Stimulated activated CD4-positive, alpha-beta T cell treated with anti-CD3 and anti-CD28 coated beads, TNF-alpha, amount 100 ng/mL, for 48 hours (primary cell): ENCODE results near the gene RAD52.

ENCODE experiments used
- DNase-seq, 3 donors: peaks; one replicate each; pipeline ENCODE4 v3.0.0-alpha.2; 2020; ENCODE audit warnings: low read depth in 3 of 3

The RAD52 gene

DNA sequence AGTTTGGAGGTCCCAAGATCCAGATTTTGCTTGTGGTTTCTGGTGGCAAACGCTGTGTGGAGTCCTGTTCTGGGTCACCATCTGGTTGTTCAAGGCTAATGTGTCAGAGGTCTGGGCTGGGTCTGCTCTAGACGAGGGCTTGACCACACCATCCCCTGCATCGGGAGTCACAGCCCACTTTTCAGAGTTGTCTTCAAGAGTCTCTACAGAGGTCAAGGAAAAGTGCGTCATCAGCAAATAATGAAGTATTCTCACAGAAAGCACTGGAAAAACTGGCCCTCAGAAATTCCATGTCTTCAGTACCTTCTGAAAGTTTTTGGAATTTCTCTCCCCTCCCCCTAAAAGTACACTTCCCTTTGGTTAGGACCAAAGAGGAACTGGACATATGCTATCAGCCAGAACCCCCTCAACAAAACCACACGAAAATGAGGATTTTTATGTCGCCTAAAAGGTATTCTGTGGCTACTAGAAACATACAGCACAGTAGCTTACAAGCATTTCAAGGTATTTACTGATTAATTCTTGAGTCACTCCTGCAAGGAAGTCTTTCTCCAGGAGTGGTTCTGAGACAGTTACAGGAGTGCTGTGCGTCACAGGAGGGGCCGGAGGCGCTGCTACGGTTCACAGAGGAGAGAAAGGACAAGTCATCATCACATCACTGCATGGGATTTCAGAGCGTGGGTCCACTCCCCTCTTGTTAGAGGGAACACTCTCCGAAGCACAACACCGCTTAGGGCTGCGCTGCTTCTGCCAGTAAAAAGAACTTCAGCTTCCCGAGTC lies 35.4 kb downstream of the RAD52 start:
- DNase-seq: no peak

DNA sequence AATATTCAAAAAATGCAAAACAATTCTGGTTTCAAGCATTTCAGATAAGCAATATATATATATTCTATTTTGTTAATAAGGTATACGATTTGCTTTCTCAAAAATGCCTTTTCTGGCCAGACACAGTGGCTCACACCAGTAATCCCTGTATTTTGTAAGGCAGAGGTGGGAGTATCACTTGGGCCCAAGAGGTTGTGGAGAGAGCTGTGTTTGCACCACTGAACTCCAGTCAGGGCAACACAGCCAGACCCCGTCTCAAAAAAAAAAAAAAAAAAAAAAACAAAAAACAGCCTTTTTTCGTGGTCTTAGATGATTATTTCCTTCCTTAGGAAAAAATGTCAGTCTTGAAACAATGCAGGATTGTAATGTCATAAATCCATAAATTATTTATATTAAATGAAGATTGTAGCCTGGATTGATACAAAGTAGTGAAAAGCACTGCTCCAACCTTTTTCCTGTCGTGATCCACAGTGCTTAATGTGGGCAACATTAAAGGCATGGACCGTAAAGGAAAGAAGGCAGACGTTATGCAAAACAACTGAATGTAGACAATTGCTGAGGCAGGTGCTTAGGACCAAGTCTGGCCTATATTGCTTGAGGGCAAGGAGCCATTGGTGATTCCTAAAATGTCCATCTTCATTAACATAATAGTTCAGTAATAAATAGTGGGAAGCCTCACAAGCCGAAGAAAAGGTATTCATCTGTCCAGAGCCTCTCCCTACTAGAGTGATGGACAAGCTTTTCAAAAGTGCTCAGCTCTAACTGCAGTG lies 36.8 kb downstream of the RAD52 start:
- DNase-seq: no peak

DNA sequence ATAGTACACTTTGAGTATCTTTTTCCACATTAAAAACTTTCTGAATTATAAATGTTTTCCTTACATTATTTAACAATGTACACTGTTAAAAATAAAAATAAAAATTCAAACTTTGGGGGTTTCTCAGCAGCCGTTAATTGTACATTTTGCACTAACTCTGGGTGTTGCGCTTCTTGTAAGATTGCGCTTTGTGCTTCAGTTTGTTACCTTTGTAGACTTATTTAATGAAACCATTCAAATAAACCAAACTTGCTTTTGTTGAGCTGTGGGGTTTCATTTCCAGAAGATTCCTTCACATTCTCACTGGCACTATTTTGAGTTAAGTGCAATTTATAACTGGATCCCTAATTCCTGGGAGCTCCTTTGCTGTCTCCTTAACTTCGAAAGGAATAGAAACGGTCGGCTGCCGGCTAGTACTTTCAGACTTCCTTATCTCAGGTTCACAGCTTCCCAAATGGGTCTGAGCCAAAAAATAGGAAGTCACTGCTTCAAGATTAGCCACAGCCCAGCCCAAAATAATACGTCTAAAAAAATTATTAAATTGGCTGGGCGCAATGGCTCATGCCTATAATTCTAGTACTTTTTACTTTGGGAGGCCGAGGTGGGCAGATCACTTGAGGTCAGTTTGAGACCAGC lies 38.2 kb downstream of the RAD52 start:
- DNase-seq: no peak

DNA sequence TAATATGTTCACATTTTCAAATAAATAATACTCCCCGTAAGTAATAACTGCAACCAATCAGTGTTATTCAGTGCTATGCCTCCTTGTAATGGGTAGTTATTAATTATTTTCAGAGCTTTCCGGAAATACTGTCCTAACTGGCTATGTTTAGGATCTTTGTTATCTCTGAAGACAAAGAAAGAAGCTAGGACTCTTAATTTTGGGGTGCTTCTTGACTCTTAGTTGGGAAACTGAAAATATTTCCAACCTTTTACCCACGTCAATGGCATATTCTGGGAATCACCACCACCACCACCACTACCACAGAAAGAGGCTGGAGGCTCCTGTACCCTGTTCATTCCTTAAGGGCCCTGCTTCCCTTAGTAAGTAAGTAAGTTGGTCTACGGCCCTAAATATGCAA lies 39.1 kb downstream of the RAD52 start:
- no peak for DNase-seq

DNA sequence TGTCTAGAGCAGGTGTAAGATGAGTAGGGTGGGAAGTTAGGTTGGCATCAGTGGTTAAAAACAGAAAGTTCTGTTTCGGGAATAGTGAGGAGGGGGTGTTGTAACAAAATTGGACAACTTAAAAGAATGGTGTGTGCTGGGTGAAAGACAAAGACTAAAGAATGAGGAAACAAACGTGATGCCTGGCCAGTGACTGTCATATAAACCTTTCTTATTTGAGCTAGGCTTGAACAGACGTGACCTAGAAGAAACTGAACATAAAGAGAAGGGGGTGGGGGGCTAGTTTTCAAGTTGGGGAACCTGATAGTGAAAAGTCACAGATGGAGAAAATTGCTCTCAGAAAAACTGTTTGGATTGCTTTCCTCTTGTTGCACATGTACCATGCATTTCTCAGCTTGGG lies 39.6 kb downstream of the RAD52 start:
- no peak for DNase-seq

DNA sequence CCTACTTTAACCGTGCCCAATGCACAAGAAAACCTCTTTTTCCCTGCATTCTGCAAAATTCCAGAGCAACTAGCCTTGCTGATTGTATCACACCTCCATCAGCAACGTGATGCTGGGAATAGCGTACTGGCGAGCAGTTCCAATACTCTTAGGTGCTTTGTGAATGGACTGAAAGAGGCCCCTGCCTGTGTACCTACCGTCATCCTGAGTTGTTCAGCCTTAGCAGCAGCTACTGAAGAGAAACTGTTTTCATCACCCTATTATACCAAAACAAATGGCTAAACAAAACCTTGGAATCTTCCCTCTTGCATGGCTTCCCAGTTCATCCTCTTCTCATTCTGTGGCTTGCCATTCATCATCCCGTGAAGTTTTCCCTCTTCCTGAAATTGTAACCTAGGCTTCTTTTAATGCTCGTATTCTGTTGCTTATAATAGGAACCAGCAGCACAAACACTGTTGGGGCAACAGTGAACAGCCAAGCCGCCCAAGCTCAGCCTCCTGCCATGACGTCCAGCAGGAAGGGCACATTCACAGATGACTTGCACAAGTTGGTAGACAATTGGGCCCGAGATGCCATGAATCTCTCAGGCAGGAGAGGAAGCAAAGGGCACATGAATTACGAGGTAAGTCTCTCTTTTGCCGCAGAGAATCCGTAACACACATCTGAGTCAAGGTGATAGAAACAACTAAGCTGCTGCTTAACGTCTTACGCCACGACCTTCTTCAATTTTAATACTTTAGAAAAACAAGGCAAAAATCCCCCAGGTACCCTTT lies 41.9 kb downstream of the RAD52 start:
- no peak for DNase-seq

DNA sequence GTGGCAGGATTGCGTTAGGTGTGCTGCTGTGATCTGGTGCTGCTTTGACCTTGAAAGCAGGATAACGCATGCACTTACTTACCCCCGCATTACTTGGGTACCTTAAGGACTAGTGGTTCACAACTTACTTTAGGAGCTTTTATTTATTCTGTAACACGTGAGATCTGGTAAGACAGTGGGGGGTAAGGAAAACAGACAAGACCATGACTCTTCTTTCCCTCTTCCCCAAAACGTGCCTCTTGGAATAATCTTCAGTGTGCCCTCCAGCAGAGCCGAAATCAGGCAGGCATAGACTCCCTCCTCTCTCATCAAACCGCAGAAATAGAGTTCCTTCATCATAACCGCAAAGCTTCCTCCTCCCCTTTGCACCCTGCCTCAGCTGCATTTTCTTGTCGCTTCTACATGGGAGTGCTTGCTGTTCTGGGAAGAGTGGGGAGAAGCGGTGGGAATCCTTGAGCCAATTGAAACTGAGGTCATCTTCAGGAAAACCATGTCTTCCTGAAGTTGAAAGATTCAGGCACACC lies 43.4 kb downstream of the RAD52 start:
- DNase-seq: no peak

DNA sequence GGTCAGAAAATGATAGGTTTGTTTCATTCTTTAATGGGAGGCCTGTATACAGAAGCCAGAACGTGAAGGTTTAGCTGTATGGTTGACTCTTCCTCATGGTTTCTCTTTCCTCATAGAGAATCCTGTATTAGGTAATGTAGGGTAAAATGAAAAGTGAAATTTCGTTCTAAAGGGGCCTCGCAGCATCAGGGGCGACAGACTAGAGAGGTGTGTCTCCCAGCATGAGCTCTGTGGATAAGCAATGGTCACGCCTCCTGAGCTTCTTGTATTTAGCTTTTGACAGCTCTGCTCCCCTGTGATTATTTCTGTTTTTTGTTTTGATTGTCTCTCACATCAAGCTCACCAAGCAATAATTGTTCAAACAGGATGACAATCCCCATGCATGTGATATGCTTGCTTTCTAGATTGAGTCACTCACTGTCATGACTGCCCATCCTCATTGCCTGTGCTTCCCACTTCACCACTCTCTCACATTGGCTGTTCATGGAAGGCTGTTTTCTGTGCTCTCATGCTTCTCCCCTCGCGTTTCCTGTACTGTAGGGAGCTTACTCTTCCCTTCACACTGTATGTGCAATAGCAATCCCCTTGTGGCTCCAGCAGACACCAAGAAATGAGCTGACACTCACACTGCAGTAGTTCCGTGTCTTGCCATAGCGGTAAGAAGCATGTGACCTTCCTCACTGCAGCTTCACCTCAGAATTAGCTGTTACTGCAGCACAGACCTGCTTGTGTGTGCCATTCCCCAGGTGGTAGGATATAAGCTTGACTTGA lies 44.0 kb downstream of the RAD52 start:
- DNase-seq: no peak

DNA sequence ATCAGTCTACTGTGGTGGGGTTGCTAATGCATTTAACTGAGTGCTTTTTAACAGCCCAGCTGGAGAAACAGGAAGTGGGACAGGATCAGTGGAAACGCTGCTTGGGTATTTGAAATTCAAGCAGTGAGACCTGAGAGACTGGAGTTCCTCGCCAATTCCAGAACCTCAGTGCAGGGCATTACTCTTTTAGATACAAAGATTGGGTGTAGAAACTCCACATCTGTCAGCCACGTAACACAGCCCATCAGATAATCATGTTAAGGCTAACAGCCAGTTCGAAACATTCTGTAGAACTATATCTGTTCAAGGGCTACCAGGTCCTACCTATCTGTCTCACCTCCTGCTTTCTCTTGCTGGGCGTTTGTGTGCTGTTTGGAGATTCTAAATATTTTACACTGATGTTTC lies 45.5 kb downstream of the RAD52 start:
- DNase-seq: no peak

DNA sequence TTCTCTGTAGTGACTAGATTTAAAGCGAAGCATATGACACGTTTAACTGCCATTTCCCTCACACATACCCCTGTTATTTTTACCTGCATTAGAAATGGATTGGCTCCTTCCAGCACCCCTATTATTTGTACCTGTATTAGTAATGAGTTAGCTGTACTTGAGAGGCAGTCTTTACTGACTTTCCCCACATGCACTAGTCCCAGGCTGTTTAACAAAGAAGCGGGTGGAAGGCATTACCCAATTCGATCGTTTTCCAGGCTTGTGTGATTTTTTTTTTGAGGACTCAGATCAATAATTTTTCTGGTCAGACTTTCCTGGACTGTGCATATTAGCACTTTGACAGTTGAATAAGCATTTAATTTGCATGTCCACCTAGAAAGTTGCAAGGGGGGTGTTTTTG lies 46.4 kb downstream of the RAD52 start:
- no peak for DNase-seq

DNA sequence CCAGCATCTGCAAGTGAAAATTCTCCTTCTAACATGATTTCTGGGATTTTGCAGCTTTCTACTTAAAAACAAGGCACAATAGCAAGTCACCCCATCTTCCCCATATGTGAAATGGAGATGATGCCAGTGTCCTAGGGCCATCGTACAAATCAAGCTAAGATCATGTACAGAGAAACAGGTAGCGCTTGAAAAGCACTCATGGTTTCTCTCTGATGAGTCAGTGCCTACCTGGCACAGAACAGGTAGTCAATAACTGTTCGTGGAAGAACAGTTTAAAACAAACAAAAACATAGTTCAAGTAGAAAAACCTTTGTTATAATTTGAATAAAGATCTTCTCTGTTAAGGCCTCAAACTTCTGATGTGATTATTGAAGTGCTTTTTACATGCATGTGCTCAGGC lies 46.9 kb downstream of the RAD52 start:
- no peak for DNase-seq

DNA sequence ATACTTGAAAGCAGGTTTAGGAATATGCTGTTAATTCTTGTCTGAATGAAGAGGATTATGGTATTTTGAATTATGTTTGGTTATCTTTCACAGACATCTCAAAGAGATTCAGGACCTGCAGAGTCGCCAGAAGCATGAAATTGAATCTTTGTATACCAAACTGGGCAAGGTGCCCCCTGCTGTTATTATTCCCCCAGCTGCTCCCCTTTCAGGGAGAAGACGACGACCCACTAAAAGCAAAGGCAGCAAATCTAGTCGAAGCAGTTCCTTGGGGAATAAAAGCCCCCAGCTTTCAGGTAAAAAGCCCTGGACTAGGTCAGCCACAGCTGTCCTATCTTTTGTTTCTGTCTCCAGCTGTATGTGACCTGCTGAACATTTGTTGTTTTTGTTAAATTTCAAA lies 52.1 kb downstream of the RAD52 start:
- no peak for DNase-seq

DNA sequence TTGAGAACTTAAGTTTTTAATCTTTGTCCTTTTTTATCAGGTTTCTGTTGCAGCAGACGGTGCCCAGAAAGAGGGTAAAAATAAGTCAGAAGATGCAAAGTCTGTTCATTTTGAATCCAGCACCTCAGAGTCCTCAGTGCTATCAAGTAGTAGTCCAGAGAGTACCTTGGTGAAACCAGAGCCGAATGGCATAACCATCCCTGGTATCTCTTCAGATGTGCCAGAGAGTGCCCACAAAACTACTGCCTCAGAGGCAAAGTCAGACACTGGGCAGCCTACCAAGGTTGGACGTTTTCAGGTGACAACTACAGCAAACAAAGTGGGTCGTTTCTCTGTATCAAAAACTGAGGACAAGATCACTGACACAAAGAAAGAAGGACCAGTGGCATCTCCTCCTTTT lies 53.5 kb downstream of the RAD52 start:
- no peak for DNase-seq

DNA sequence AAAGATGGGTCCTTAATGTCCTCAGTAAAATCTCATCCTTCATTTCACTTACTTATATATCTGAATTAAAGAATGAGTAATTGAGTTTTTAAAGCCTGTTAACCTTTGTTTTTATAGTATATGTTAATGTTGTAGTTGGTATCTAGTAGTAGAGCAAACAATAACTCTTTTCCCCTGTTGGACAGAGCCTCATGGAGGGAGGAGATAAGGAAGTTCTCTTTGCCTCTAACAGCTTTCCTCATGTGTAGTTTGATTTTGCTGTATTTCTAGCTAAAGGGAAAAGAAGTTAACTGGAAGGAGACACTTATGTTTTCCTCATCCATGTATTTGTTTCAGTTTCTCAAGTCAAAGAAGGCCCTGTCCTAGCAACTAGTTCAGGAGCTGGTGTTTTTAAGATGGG lies 55.3 kb downstream of the RAD52 start:
- DNase-seq: no peak

DNA sequence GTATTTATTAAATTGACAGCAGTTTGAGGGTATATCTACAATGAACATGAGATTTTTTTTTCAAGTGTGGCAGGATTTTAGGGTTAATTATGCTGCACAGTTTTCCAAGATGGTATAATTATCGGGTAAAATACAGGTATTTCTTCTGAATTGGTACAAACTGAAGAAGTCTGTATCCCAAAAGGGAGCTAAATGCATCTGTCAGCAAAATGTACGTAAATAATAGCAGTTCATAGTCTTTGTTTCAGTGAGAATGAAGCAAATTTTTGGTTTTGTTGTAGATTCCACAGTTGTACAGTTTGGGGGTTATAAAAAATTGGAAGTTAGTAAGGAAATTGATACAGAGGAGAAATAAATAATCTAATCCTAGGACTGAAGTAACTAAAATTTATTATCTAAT lies 63.3 kb downstream of the RAD52 start:
- no peak for DNase-seq

DNA sequence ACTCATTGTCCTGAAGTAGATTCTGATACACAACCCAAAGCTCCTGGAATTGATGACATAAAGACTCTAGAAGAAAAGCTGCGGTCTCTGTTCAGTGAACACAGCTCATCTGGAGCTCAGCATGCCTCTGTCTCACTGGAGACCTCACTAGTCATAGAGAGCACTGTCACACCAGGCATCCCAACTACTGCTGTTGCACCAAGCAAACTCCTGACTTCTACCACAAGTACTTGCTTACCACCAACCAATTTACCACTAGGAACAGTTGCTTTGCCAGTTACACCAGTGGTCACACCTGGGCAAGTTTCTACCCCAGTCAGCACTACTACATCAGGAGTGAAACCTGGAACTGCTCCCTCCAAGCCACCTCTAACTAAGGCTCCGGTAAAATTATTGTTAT lies 63.8 kb downstream of the RAD52 start:
- DNase-seq: no peak

DNA sequence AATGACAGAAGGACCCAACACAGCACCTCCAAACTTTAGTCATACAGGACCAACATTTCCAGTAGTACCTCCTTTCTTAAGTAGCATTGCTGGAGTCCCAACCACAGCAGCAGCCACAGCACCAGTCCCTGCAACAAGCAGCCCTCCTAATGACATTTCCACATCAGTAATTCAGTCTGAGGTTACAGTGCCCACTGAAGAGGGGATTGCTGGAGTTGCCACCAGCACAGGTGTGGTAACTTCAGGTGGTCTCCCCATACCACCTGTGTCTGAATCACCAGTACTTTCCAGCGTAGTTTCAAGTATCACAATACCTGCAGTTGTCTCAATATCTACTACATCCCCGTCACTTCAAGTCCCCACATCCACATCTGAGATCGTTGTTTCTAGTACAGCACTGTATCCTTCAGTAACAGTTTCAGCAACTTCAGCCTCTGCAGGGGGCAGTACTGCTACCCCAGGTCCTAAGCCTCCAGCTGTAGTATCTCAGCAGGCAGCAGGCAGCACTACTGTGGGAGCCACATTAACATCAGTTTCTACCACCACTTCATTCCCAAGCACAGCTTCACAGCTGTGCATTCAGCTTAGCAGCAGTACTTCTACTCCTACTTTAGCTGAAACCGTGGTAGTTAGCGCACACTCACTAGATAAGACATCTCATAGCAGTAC lies 64.6 kb downstream of the RAD52 start:
- no peak for DNase-seq

DNA sequence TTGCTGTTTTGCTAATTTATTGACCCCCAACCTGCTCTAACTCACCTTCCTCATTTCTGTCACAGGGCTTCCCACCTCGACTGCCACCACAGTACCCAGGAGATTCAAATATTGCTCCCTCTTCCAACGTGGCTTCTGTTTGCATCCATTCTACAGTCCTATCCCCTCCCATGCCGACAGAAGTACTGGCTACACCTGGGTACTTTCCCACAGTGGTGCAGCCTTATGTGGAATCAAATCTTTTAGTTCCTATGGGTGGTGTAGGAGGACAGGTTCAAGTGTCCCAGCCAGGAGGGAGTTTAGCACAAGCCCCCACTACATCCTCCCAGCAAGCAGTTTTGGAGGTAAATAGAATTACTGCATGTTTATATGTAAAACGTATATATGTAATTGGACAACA lies 68.8 kb downstream of the RAD52 start:
- no peak for DNase-seq

DNA sequence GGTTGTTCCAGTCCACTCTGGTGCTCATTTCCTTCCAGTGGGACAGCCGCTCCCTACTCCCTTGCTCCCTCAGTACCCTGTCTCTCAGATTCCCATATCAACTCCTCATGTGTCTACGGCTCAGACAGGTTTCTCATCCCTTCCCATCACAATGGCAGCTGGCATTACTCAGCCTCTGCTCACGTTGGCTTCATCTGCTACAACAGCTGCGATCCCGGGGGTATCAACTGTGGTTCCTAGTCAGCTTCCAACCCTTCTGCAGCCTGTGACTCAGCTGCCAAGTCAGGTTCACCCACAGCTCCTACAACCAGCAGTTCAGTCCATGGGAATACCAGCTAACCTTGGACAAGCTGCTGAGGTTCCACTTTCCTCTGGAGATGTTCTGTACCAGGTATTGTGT lies 69.9 kb downstream of the RAD52 start:
- DNase-seq: no peak

DNA sequence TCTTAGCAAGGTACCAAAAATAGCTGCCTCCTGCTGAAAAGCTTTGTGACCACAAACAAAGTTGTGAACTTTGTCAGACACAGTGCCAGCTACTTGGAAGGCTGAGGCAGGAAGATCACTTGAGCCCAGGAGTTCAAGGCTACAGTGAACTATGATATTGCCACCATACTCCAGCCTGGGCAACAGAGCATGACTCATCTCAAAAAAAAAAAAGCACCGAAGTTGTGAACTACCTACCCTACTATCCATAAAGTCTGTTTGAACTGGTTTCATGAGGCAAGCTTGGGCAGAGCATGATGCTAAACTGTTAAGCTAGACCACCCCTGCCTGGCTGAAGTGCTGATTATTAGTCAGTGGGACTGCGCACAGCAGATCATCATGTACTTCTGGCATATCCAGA lies 75.5 kb downstream of the RAD52 start:
- DNase-seq: no peak

DNA sequence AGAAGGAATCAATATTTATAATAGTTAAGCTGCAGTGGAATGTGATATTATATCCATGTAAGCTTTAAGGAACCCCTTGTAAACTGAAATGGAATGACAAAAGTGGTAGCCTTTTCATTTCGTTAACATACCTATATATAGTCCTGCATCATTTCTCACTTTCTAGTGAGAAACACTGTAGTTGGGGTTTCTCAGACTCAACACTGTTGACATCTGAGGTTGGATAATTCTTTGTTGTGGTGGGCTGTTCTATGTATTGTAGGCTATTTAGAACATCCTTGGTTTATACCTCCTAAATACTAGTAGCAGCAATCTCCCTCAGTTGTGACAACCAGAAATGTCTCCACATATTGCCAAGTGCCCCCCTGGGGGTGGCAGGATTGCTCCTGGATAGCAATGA lies 79.1 kb downstream of the RAD52 start:
- DNase-seq: no peak
